ENCODE data around the gene ASPHD1.

- TF ChIP-seq CTCF (conservative IDR thresholded peaks at IDR 0.05) (no peak), ZFX (IDR thresholded peaks at IDR 0.05) (no peak)
These were observed 47.6 kb upstream of the ASPHD1 start for GRCh38 chr16:29852654-29853053.
